ENCODE data around the gene CSRNP2.

Gene CSRNP2

DNA sequence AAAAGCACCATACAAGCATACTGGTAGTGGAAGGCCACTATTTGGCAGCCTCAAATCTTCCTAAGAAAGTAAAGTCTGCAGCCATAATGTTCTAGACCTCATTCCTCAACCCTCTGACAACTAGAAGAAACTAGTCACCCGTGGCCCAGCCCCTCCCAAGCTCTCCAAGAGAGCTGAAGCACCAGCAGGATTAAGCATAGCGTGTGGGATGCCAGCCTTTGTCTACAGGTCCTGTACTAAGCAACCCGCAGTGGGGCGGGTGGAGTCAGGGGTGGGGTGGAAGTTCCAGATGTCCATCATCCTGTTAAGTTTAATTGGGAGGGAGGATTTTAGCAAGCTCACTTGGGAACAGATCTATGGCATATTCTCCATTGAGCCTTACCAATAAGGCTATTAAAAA lies 71.4 kb downstream of the CSRNP2 start:
- no peak for TF ChIP-seq CTCF (IDR thresholded peaks at IDR 0.05; ENCODE audit: control insufficient read depth, extremely low read depth, insufficient read depth)
- H3K4me3 ChIP-seq (ENCODE audit: low read depth, low read length) = no peak overlapping the region
- DNase-seq (ENCODE audit: low read depth) = no peak
